ENCODE data around the gene ARHGAP15.

DNA sequence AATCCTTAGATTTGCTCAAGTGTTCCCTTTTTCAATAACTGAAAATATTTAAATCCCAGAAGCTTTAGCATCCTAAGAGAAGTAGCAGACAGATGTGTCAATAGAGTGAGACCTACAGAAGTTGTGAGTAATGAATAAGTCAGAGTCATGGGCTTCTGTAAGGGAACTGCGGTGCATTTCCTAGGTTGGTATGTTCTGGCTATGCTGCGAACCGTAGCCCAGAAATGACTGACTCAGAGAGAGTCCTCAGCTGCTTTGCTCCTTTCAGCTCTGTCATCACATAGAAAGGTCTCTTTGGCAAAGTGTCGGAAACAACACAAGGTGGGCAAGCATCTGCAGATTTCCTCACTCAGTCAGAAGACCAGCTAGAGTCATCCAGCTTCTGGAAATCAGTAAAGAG lies 297.1 kb downstream of the ARHGAP15 start:
- TF ChIP-seq, protein P1, sequence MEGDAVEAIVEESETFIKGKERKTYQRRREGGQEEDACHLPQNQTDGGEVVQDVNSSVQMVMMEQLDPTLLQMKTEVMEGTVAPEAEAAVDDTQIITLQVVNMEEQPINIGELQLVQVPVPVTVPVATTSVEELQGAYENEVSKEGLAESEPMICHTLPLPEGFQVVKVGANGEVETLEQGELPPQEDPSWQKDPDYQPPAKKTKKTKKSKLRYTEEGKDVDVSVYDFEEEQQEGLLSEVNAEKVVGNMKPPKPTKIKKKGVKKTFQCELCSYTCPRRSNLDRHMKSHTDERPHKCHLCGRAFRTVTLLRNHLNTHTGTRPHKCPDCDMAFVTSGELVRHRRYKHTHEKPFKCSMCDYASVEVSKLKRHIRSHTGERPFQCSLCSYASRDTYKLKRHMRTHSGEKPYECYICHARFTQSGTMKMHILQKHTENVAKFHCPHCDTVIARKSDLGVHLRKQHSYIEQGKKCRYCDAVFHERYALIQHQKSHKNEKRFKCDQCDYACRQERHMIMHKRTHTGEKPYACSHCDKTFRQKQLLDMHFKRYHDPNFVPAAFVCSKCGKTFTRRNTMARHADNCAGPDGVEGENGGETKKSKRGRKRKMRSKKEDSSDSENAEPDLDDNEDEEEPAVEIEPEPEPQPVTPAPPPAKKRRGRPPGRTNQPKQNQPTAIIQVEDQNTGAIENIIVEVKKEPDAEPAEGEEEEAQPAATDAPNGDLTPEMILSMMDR (IDR thresholded peaks at IDR 0.05), result no peak
- TF ChIP-seq EP300 (IDR thresholded peaks at IDR 0.05), result no peak
